Diencephalon (tissue), 1 donor: ENCODE results near the gene ELP1. TPM values are rescaled to one million over a fixed set of nuclear protein-coding genes. Genes with fewer than 3 reads are reported as not detected.

Experiments used
- small RNA-seq: library from RNA; depleted of rRNA; stranded (forward); fragments of <200 nt; gene quantifications from one replicate; pipeline ENCODE3, GENCODE V24; 2014
- total RNA-seq: library from RNA; depleted of rRNA; stranded (reverse); fragments of >200 nt; gene quantifications from one replicate; pipeline ENCODE4 v1.2.3, GENCODE V29; 2014

Gene ELP1
- 67.1 TPM for total RNA-seq

GRCh38 chr9:108933718-108934322 is at the start of gene ELP1:
Gene ELP1, minus strand, starts transcription at chr9:108934124. Its CDS starts 2,978 bp downstream, at chr9:108931146.

GRCh38 chr9:108934323-108934893 is 484 bp upstream of the ELP1 start, which contains the start of gene ABITRAM:
Gene ABITRAM, plus strand, starts transcription at chr9:108934400. Its CDS starts 87 bp downstream, at chr9:108934487.

GRCh38 chr9:108861997-108862396 is 71.9 kb downstream of the ELP1 start, which contains the start of gene ACTL7A:
Gene ACTL7A, plus strand, starts transcription at chr9:108862266. Its CDS starts 57 bp downstream, at chr9:108862323.

GRCh38 chr9:108855888-108856287 is 78.0 kb downstream of the ELP1 start, which contains the start of gene ACTL7B:
Gene ACTL7B, minus strand, starts transcription at chr9:108855986. Its CDS starts 56 bp downstream, at chr9:108855930.

Small RNAs within 50 kb of the gene (small RNA-seq; reads per million reads assigned to genes)
- gene AL359692.1: not detected

Other genes with a start within 250 kb of the ELP1 start
- not detected for gene ACTL7B, start 78.1 kb downstream of the ELP1 start, total RNA-seq
- not detected for gene ACTL7A, start 71.9 kb downstream of the ELP1 start, total RNA-seq
- gene ABITRAM, start 276 bp upstream of the ELP1 start, total RNA-seq: 9.2 TPM
- 13.4 TPM for gene CTNNAL1, start 79.4 kb upstream of the ELP1 start, total RNA-seq
- 88.6 TPM for gene TMEM245, start 185.8 kb upstream of the ELP1 start, total RNA-seq
- gene FRRS1L, start 233.1 kb upstream of the ELP1 start, total RNA-seq: 132 TPM